Stimulated activated CD4-positive, alpha-beta T cell treated with anti-CD3 and anti-CD28 coated beads, Interleukin-12 subunit alpha, Interleukin-12 subunit beta, amount 100 ng/mL, for 48 hours (primary cell): ENCODE data around the gene KRTAP15-1.

Experiments
- DNase-seq, 3 donors: peaks; one replicate each; pipeline ENCODE4 v3.0.0-alpha.2; 2020; ENCODE audit warnings: low read depth in 2 of 3, low spot score in 1 of 3

KRTAP15-1 gene

DNA sequence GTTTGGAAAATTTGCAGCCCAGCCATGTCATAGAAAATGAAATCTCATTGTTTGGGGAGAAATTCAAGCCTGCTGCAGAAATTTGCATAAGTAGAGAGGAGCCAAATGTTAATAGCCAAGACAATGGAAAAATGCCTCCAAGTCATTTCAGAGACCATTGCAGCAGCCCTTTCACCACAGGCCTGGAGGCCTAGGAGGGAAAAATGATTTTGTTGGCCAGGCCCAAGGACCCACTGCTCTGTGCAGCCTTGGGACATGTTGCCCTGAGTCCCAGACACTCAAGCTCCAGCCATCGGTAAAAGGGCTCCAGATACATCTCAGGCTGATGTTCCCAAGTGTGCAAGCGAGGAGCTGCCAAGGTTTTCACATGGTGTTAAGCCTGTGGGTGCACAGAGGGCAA lies 46.1 kb downstream of the KRTAP15-1 start:
- DNase-seq: no peak

DNA sequence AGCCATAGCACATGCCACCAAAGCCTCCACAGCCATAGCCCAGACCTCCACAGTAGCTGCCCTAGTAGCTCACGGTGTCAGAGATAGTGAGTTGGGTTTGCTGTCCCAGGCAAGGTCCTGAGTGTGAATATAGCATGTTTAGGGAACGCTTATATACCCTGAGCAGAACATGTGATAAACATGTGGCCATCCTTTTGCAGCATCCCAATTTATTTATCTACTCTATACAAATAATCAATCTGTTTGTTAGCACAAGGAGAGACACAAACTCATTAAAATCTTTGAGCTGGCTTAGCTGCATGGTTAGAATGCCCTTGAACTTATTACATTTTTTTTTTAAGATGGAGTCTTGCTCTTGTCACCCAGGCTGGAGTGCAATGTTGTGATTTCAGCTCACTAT lies 47.3 kb downstream of the KRTAP15-1 start, which contains the start of gene KRTAP19-2:
TSS of gene KRTAP19-2 (minus strand) at position 101 of the 400 bp plus-strand sequence. CDS start at position 13, 88 bp downstream.
- DNase-seq: no peak
